K562 (cell line): ENCODE results near the gene LRRC4B. TPM values are rescaled to one million over a fixed set of nuclear protein-coding genes. Genes with fewer than 3 reads are reported as not detected.

ENCODE experiments used
- CREB1 ChIP-seq, 2 experiments: sonication (generic) in 1 of 2; formaldehyde crosslinking in 1 of 2; IDR thresholded peaks; 2 replicates each; pipeline versions ENCODE4 v1.6.1 to v1.8.0; 2012 to 2022; ENCODE audit warnings: inconsistent platforms in 1 of 2, mild to moderate bottlenecking in 1 of 2, missing genetic modification reagents in 1 of 2, moderate library complexity in 1 of 2
- HNRNPLL ChIP-seq: fragments of 200-400 bp; formaldehyde crosslinking; IDR thresholded peaks from 2 replicates; pipeline ENCODE4 v1.6.1; 2017; ENCODE audit warnings: low read length, low read depth, mild to moderate bottlenecking; ENCODE audit not compliant: poor library complexity, severe bottlenecking
- IRF9 ChIP-seq: fragments of 450-650 bp; IDR thresholded peaks from 2 replicates; pipeline ENCODE4 v1.6.1; 2016; ENCODE audit warnings: missing biosample characterization, missing genetic modification characterization
- NR2C2 ChIP-seq, 2 experiments: fragments of 200-800 bp in 1 of 2; sonication (Bioruptor generic) in 1 of 2; sonication (generic) in 1 of 2; formaldehyde crosslinking in 1 of 2; IDR thresholded peaks; 2 replicates each; pipeline versions ENCODE4 v1.6.1 to v1.8.0; 2016 to 2022; ENCODE audit warnings: mild to moderate bottlenecking in 1 of 2, missing compliant biosample characterization in 1 of 2, missing genetic modification characterization in 1 of 2, missing genetic modification reagents in 1 of 2
- POLR2AphosphoS2 ChIP-seq: IDR thresholded peaks from 2 replicates; pipeline ENCODE4 v1.6.1; 2012; ENCODE audit warnings: low read length, improper control_type of control experiment
- TBL1XR1 ChIP-seq, 2 experiments: IDR thresholded peaks; 2 replicates each; pipeline ENCODE4 v1.6.1; 2012; ENCODE audit warnings: improper control_type of control experiment in 2 of 2, low read length in 2 of 2, mild to moderate bottlenecking in 1 of 2
- THAP12 ChIP-seq: fragments of 250-450 bp; sonication (Bioruptor Pico); IDR thresholded peaks from 2 replicates; pipeline ENCODE4 v1.9.0; 2021; ENCODE audit warnings: mild to moderate bottlenecking, inconsistent platforms
- ZMIZ1 ChIP-seq, 2 experiments: fragments of 150-350 bp in 1 of 2; IDR thresholded peaks; 2 replicates each; pipeline ENCODE4 v1.6.1; 2012 to 2016; ENCODE audit warnings: low read depth in 2 of 2, low read length in 2 of 2, mild to moderate bottlenecking in 1 of 2, moderate library complexity in 1 of 2
- ZNF232 ChIP-seq: sonication (generic); formaldehyde crosslinking; IDR thresholded peaks from 2 replicates; pipeline ENCODE4 v1.8.0; 2022; ENCODE audit warnings: mild to moderate bottlenecking, missing genetic modification reagents
- polyA plus RNA-seq, 8 experiments: library from polyadenylated mRNA; depleted of rRNA in 4 of 8; stranded (reverse) in 5 of 8; unstranded in 3 of 8; fragments of >200 nt; fragmentation: Nextera tagmentation in 2 of 8; fragmentation: Illumina TruSeq in 1 of 8; extraction: Ambion mirVana in 2 of 8; extraction: Trizol in 1 of 8; gene quantifications; 2 replicates each; pipeline versions ENCODE4 v1.2.1 to v1.2.3, GENCODE V29; 2011 to 2014; ENCODE audit warnings: inconsistent platforms in 1 of 8, missing spikeins in 1 of 8
- total RNA-seq, 7 experiments: library from RNA; depleted of rRNA in 6 of 7; stranded (reverse); fragments of >200 nt in 6 of 7; fragmentation: Illumina TruSeq in 2 of 7; extraction: Trizol in 2 of 7; gene quantifications; 2 replicates each; pipeline versions ENCODE4 v1.2.1 to v1.2.3, GENCODE V29; 2011 to 2021; ENCODE audit warnings: low replicate concordance in 1 of 7

LRRC4B gene
- total and polyA plus RNA-seq, 9 of the 15 experiments (the other 6 are each of a cell fraction or from before 2014, with no cell fraction given): 0.18 to 9.6 (median 2.9) TPM; not detected in 2

- no peak for TF ChIP-seq CREB1 (IDR thresholded peaks at IDR 0.05)
- TF ChIP-seq CREB1 (CRISPR knock-in tag; IDR thresholded peaks at IDR 0.05): peak; percentile 58; the same call in 1 of the 2 replicates
- TF ChIP-seq TBL1XR1 (IDR thresholded peaks at IDR 0.05; ENCODE audit: low read length in 2 of 2): no peak
- TF ChIP-seq THAP12: no peak
- TF ChIP-seq HNRNPLL: no peak
- no peak for TF ChIP-seq ZNF232 (CRISPR knock-in tag)
- no peak for TF ChIP-seq NR2C2 (CRISPR knock-in tag; IDR thresholded peaks at IDR 0.05)
- peak; percentile 17; the same call in 1 of the 2 replicates for TF ChIP-seq NR2C2 (tag; IDR thresholded peaks at IDR 0.05)
- no peak for TF ChIP-seq POLR2AphosphoS2
- no peak for TF ChIP-seq IRF9 (tag)
- TF ChIP-seq ZMIZ1 (IDR thresholded peaks at IDR 0.05; ENCODE audit: low read depth in 2 of 2, low read length in 2 of 2): no peak
Observed at GRCh38 chr19:50556282-50557008, 11.8 kb downstream of the LRRC4B start (continued).
